ENCODE data around the gene FOXP1. TPM values are rescaled to one million over a fixed set of nuclear protein-coding genes. Genes with fewer than 3 reads are reported as not detected.
"Not testable (repeated sequence)": the region's sequence is repeated elsewhere in the genome, so short reads cannot be mapped to it uniquely, and the experiment has no call there.

FOXP1 gene
- polyA plus RNA-seq, 3 donors: 32.9 to 35.0 (median 33.3) TPM

DNA sequence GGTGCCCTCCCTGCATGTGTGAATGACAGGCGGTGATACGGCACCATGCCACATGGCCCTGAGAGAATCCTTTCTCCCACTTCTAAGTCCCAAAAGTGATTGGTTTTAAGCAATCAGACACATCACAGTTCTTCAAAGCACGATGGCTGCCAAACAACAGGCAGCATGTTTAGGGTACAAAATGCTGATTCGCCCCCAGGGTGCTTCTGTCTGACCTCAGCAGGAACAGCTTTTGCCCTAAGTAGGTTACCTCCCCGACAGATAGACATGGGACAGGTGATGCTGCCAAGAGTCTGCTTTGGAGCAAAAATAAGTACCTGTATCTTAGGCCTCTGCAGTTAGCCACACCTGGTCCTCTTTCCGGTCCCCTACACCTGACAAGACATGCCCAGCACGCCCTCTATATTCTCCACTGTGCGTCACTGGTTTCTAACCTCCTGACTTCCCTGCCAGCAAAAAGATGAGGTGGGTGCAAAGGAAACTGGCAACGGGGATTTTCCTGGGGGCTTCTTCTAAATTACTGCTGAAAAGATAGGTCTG is 549.8 kb downstream of the FOXP1 start:
- no peak for DNase-seq (ENCODE audit: low read depth in 3 of 3, low spot score in 2 of 3)

DNA sequence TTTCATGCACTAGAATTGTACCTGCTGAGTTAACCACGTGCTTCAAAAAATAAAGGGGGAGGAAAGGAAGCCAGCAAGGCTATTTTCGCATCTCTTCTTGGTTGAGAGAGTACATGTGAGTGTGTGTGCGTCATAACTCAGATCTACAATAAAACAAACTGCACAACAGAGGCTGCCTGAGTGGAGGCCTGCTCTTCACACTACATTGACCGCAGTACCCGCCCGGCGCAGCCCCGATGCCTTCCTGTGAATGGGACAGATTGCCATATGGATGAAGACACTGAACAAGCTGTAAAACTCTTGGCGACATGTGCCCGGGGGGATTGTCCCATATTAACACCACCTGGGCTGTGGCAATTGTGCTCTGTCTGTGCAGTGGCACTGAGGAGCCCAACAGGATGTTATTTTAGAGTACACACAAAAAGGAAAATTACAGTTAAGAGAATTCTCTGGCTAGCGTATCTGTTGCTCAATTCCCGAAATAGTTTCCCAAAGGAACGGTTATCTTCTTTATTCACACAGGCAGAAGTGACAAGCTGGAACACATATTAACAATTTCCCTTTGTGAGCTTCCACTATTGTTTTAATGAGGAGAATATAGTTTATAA is 551.5 kb downstream of the FOXP1 start:
- no peak for DNase-seq (ENCODE audit: low read depth in 3 of 3, low spot score in 2 of 3)

DNA sequence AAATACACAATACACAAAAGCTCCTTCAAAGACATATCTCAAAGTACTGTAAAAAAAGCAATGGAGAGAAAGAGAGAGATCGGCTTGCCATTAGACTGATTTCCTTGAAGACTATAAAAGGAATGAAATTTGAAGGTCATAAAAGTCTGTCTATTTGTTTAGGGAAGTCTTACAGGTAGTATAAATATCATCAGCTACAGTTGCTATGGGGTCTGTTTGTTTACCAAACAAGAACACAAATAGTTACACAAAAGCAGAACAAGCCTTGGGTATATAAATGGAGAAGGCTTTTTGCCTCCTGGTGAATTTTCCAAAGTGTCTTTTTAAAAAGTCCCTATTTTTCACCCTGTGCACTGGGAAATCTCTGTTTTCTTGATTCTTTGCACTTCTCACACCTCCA is 552.3 kb downstream of the FOXP1 start:
- DNase-seq (ENCODE audit: low read depth in 3 of 3, low spot score in 2 of 3): no peak

DNA sequence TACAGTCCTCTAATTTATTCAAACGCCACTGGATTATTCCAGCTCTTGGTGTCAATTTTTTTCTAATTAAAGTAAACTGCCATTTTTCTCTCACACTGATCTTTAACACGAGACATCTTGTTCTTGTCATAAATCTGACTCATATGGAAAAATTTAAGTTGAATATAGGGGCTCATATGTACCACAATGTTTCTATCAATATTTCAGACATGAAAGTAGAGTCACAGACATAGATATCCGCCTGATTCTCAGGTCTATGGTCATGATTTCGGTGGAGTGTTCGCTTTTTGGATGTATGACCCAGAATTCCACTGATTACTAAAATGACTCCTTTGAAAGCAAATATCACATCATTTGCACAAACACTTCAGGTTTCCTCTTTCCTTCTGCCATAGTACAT is 552.8 kb downstream of the FOXP1 start:
- no peak for DNase-seq (ENCODE audit: low read depth in 3 of 3, low spot score in 2 of 3)

DNA sequence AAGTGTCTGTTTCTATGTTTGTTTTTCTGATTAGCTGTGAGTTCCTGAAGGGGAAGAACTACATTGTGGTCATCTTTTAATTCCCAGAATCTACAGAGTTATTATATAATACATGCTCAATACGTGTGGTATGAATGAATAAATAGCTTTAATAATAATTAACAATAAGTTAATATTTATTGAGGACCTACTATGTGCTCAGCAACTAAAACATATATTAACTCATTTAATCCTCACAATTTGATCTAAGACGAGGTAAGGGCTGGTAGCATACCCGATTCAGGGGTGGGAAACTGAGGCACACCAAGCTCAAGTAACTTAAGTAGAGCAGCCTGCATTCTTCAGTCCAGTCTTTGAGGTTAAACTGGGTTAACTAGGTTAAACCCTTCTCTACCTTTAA is 553.8 kb downstream of the FOXP1 start:
- DNase-seq (ENCODE audit: low read depth in 3 of 3, low spot score in 2 of 3): no peak

DNA sequence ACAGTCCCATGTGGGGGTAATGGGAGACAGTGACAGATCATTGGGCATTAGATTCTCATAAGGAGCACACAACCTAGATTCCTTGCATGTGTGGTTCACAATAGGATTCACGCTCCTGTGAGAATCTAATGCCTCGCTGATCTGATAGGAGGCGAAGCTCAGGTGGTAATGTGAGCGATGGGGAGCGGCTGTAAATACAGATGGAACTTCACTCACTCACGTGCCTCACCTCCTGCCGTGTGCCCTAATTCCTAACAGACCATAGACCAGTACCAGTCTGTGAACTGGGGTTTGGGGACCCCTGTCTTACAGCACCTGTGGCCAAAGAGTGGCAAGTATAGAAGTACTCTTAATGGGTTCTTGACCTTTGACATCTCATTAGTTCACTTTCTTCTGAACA is 554.7 kb downstream of the FOXP1 start:
- DNase-seq (ENCODE audit: low read depth in 3 of 3, low spot score in 2 of 3): no peak

DNA sequence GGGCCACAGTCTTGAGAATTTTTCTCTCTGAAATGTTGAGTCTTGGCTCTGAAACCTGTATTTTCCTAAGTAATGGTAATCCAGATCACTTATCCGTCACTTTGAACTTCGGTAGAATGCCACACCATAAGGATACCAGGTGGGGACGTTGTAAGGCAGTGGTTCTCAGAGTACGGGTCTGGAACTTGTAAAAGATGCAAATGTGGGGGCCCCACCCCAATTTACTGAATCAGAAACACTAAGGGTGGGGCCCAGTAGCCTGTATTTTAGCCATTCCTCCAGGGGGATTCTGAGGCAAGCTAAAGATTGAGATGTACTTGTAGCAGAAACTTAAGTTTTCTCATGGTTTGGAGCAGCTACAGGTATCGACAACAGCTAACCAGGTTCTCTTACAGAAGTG is 555.3 kb downstream of the FOXP1 start:
- no peak for DNase-seq (ENCODE audit: low read depth in 3 of 3, low spot score in 2 of 3)

DNA sequence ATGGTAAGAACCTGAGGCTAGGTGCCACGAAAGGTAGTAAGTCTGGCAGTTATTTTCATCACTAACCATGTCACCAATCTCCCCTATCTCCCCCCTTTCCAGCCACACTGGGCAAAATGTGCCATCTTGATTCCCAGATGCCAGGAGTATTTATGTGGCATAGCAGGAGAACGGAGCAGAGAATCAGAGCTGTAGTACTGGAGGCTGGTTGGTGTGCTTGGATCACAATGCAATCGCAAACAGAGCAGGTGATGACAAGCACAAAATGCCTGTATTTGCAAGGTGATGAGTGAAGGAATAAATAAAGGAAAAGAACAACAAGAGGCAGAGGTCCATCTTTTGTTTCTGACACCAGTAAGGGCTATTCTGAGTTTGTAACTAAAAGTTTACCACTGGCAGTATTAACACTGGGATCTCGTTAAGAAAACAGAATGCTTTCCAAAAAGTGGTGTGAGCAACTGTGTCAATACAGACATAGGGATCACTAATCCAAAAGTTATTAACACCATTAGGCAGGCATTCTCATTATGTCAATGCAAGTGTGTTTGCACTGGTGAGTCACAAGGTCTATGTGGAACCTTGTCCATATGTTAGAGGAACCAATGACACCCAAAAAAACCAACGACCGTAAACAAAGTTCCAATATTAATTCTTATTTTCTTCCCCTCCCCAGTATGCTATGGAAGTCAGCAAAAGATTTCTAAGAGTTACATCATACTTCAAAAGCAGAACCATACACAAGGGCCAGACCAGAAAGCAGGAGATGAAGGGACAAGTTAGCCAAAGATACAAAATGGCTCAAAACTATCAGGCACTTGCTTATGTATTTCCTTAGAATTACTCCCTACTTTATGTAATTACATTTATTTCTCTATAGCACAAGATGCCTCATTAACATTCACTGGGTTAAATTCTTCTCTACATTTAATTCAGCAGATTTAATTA is 556.6 kb downstream of the FOXP1 start:
- no peak for DNase-seq (ENCODE audit: low read depth in 3 of 3, low spot score in 2 of 3)

DNA sequence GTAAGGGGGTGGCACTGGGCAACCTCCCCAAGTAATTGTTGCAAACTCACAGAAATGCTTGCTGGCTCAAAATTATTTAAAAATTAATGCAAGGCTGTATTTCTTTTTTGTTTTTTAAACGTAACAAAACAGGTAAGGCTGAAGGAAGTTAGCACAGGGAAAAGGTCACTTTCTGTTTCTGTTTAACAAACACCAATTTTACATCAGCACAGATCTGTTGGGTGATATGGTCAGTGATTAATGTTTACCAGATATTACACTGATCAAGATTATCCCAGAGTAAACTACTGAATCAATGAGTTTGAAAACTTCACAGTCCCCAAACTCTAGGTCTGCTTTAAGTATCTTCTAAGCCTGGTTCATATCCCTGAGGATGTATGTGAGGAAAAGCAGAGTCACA is 558.0 kb downstream of the FOXP1 start:
- no peak for DNase-seq (ENCODE audit: low read depth in 3 of 3, low spot score in 2 of 3)

DNA sequence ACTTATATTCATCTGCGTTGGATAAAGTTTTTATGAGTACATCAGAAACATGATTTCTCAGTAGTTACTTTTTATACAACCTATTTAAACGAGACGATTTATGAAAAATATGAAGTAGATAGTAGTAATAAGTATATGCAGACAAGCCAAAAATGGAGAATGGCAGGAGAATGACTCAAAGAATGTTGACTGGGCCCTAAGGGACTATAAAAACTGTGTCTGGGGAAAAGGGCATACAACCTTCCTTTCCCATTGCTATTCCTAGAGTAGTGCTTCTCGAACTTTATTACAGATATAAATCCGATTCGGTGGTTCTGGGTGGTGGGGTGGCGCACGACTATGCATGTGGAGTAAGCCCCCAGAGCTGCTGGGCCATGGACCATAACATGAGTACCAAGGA is 558.5 kb downstream of the FOXP1 start:
- no peak for DNase-seq (ENCODE audit: low read depth in 3 of 3, low spot score in 2 of 3)

DNA sequence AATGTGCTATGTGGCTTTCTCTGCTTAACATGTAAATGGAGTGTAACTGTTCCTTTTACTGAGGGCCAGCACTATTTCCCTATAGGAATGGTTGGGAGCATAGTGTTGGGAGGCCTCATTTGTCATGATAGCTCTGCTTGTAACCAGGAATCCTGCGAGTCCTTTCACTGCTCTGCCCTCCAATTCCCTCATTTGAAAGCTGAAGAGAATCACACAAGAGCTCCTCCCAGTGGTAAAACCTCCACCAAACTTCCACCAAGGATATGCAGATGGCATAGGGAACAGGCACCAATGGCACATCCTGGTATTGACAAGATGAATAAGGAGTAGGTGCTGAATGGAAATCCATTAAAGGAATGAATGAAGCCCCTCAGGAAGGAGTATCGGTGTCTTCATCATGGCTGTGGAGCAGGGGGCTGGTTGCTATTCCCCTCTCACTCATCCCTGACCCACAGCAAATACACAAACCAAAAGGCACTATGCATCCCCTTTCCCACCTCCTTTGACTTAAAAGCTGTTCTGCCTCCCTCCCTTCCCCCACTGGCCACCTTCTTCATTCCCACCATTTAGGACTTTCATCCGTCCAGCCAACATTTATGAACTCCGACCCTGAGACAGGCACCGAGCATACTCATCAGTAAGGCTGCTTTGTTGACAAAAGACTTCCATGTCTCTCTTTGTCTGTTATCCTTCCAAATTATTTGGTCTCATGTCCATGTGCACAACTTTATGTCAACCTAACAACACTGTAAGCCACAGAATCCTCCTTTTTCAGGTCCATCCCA is 560.8 kb downstream of the FOXP1 start:
- DNase-seq (ENCODE audit: low read depth in 3 of 3, low spot score in 2 of 3): no peak

DNA sequence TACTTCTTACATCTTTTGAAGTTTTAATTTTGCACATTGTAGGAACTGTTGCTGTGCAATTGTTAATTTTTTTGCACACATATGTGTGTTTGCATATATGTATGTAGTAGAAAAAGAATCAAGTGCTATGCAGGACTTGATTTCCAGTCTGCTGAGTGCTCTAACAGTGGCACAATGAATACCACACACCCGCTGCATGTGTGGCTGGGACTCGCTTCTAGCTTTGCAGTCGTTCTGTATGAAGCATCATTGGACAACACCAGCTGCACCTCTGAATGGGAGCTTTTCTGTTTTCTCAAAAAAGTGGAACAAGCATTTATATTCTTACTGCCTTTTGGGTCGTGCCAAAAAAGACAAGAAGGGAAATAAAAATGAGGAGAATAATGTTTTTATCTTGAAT is 564.7 kb downstream of the FOXP1 start:
- DNase-seq (ENCODE audit: low read depth in 3 of 3, low spot score in 2 of 3): no peak

DNA sequence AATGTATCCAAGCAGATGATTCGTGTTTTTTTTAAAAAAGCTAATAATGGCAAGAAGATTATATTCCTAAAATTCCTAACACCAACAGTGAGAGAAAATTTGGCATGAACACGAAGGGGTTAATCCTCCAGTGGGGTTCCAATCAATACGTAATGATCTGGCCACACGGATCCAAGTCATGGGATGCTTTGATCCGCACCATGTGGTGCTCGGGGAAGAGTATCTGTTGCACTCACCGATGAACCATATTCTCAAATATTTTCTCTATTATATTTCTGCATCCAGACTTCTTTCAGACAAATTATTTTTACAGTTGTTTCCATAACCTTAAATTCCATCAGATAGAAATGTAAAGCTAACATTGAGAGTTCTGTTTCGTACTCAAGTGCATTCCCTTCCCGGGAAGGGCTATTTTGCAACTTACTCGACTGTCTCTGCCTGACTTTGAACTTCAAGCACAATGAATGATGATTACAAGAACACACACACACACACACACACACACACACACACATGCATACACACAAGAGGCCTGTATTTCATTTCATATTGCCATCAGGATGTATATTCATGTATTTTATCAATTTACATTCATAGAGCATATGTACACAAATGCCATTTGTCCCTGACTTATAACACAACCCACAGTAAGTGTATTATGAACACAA is 567.2 kb downstream of the FOXP1 start:
- DNase-seq (ENCODE audit: low read depth in 3 of 3, low spot score in 2 of 3): no peak

DNA sequence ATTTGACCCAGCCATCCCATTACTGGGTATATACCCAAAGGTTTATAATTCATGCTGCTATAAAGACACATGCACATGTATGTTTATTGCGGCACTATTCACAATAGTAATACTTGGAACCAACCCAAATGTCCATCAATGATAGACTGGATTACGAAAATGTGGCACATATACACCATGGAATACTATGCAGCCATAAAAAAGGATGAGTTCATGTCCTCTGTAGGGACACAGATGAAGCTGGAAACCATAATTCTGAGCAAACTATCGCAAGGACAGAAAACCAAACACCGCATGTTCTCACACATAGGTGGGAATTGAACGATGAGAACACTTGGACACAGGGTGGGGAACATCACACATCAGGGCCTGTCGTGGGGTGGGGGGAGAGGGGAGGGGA is 568.9 kb downstream of the FOXP1 start:
- not testable (repeated sequence) for DNase-seq (ENCODE audit: low read depth in 3 of 3, low spot score in 2 of 3)

DNA sequence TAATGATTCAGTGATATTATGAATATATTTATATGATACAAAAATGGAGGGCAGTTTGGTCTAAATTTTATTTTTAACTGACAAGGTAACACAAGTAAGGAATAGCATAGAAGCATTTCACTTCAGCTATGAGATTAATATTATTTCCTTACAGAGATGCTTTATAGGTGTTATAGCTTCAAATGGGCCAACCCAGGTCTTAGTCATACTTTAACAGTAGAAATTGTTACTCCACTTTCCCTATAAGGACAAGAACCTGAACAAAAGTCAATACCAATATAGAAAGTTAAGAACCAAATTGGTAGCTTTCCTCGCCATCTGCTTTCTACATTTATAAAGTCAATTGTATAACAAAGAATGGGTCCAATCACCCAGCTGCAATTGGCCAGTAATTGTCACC is 570.6 kb downstream of the FOXP1 start:
- DNase-seq (ENCODE audit: low read depth in 3 of 3, low spot score in 2 of 3): no peak

DNA sequence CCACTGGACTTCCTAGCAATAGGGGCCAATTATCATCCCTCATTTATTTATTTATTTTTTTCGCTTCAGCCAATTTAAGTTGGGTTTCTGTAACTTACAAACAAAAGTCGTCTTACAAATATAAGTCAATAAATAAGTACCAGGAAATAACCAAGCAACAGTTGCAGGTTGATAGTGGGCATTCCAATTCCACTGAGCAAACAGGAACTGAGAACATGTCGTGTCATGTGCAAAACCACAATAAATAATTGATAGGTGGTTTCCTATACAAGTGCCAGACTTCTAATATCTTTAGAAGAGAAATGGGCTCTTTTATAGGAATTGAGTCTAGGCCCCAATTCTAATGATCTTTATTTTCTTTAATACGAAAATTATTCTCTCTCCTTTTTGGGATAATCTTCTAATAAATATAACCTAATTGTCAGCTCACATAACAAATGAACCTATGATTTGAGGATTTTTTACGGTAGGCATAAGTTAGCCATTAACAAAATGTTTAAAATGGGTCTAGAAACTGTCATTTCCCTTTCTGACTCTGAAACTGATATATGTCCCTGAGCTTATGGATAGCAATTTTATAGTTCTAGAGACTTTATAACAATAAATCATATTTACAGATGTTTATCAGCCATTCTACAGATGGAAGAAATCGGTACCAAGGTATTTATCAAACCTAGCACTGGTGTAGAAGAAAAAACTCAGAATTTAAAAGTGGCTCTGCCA is 571.8 kb downstream of the FOXP1 start:
- no peak for DNase-seq (ENCODE audit: low read depth in 3 of 3, low spot score in 2 of 3)

DNA sequence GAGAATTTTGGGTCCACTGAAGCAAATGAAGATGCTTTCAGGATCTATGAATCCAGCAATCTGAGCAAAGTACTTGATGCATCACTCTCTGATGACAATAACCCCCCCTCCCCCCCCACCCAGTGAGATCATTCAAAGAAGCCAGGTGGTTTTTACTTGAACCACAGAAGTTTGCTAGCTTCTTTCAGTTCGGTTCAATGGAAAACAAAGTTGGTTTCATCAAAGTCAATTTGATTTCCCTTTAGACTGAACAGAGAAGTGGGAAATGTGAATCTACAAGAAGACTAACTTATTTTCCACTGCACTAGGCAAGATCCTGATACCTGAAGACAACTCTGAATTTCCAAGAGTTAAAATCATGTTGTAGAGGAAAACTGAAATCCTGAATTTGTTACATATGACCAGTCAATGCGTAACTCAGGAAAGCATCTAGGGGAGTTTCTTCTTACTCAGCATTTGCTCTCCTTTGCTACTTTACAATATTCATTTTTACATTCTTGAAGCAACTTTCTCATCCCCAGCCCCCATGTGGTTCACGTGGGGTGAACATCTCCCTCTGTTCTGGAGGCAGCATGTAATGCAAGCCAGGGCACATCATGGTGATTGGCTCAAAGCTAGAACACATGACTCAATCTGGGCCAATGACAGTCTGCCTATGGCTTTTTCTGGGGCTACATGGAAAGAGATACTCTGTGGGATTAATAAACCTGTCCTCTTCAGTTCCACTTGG is 572.6 kb downstream of the FOXP1 start:
- DNase-seq (ENCODE audit: low read depth in 3 of 3, low spot score in 2 of 3): no peak

DNA sequence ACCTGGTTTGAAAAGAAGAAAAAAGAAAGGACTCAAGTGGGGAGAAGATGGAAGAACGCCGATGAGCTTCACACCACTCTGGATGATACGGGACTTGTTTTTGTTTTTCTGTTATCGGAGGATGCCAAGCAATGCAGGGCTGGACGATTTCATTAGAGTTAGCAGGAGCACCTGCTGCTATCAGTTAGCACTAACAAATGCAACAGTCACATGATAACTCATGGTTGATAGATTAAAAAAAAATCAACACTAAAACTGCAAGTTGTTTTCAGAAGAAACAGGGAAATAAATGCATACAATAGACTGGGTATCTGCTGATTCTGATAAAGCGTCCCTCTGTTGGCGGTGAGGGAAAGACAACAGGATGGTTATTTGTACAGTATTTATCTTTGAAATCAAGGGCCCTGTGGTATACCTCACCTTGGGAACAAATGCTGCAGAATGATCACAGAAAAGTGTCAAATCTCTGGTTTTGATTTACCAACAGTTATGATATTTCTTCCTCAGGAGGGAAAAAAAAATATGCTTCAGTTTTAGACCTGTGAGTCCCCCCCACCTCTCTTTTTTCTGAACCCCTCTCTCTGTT is 575.1 kb downstream of the FOXP1 start:
- no peak for DNase-seq (ENCODE audit: low read depth in 3 of 3, low spot score in 2 of 3)

Data from right renal cortex interstitium (tissue), 3 donors.